ENCODE data around the gene CFAP206.

GRCh38 chr6:87501809-87502572 is 94.2 kb downstream of the CFAP206 start:
- TF ChIP-seq SUZ12 (IDR thresholded peaks at IDR 0.05): no peak
- no peak for TF ChIP-seq BHLHE40 (IDR thresholded peaks at IDR 0.05; ENCODE audit: borderline replicate concordance)
- TF ChIP-seq FOXK2 (IDR thresholded peaks at IDR 0.05): no peak
- no peak for TF ChIP-seq SP1 (IDR thresholded peaks at IDR 0.05)
- TF ChIP-seq LEF1 (IDR thresholded peaks at IDR 0.05; ENCODE audit: borderline replicate concordance): no peak
- no peak for TF ChIP-seq ZNF384 (IDR thresholded peaks at IDR 0.05)
- no peak for TF ChIP-seq ARNT (IDR thresholded peaks at IDR 0.05)
- TF ChIP-seq FOXA1 (IDR thresholded peaks at IDR 0.05): no peak
- TF ChIP-seq PKNOX1 (IDR thresholded peaks at IDR 0.05): no peak
- TF ChIP-seq TARDBP (IDR thresholded peaks at IDR 0.05): no peak
- TF ChIP-seq NFRKB (IDR thresholded peaks at IDR 0.05): no peak
